CD4-positive, alpha-beta memory T cell (primary cell): Measurements from ENCODE around the gene IFNA14. TPM values are rescaled to one million over a fixed set of nuclear protein-coding genes. Genes with fewer than 3 reads are reported as not detected.
"Not testable (repeated sequence)": the region's sequence is repeated elsewhere in the genome, so short reads cannot be mapped to it uniquely, and the experiment has no call there.

Source experiments
- CTCF ChIA-PET: fragments of 350-600 bp; sonication (Branson Sonifier 250); formaldehyde crosslinking; loops from one replicate; lab custom pipeline; 2021; ENCODE audit warnings: inconsistent platforms; ENCODE audit not compliant: partially characterized antibody; lab: Charles Lee
- POLR2A ChIA-PET: fragments of 350-600 bp; sonication (Branson Sonifier 250); formaldehyde crosslinking; loops from one replicate; lab custom pipeline; 2021; ENCODE audit not compliant: partially characterized antibody; lab: Charles Lee
- DNase-seq, 5 donors: peaks; one replicate each; pipeline versions ENCODE4 v3.0.0 to v3.0.0-alpha.2; 2020 to 2022; ENCODE audit warnings: mixed read lengths in 1 of 5
- H3K27ac ChIP-seq: one replicate; pipeline ENCODE4 v1.7.0; 2013; ENCODE audit warnings: low read depth, low read length
- H3K27me3 ChIP-seq: 2 replicates; pipeline ENCODE4 v1.7.0; 2013; ENCODE audit warnings: mild to moderate bottlenecking, low read length, moderate library complexity; ENCODE audit not compliant: insufficient read depth
- H3K36me3 ChIP-seq: 2 replicates; pipeline ENCODE4 v1.7.0; 2013; ENCODE audit warnings: mild to moderate bottlenecking, low read length, moderate library complexity; ENCODE audit not compliant: insufficient read depth
- H3K4me1 ChIP-seq: 2 replicates; pipeline ENCODE4 v1.7.0; 2013; ENCODE audit warnings: mild to moderate bottlenecking, low read length, moderate library complexity; ENCODE audit not compliant: insufficient read depth
- H3K4me3 ChIP-seq, 2 donors: one replicate each; pipeline ENCODE4 v1.7.0; 2013; ENCODE audit warnings: low read length in 2 of 2, mild to moderate bottlenecking in 1 of 2
- H3K9me3 ChIP-seq, 2 donors: one replicate each; pipeline ENCODE4 v1.7.0; 2013; ENCODE audit warnings: low read length in 2 of 2, control low read depth in 1 of 2; ENCODE audit not compliant: control insufficient read depth in 1 of 2
- H3K27ac Mint-ChIP-seq, 7 donors: one replicate each; pipeline ENCODE4 v1.8.0; 2020 to 2021; ENCODE audit warnings: mixed read lengths in 7 of 7, mild to moderate bottlenecking in 6 of 7, inconsistent platforms in 3 of 7, moderate library complexity in 3 of 7
- H3K27me3 Mint-ChIP-seq, 2 donors: one replicate each; pipeline ENCODE4 v1.8.0; 2020 to 2021; ENCODE audit warnings: mixed read lengths in 2 of 2
- H3K36me3 Mint-ChIP-seq, 2 donors: one replicate each; pipeline ENCODE4 v1.8.0; 2020 to 2021; ENCODE audit warnings: mixed read lengths in 2 of 2, inconsistent platforms in 1 of 2, mild to moderate bottlenecking in 1 of 2
- H3K4me1 Mint-ChIP-seq, 4 donors: one replicate each; pipeline ENCODE4 v1.8.0; 2020 to 2021; ENCODE audit warnings: mixed read lengths in 4 of 4, mild to moderate bottlenecking in 1 of 4
- H3K4me3 Mint-ChIP-seq, 8 donors: one replicate each; pipeline ENCODE4 v1.8.0; 2020 to 2021; ENCODE audit warnings: mixed read lengths in 8 of 8, mild to moderate bottlenecking in 7 of 8, moderate library complexity in 6 of 8, inconsistent platforms in 3 of 8
- H3K9me3 Mint-ChIP-seq, 8 donors: one replicate each; pipeline ENCODE4 v1.8.0; 2020 to 2021; ENCODE audit warnings: mixed read lengths in 8 of 8, mild to moderate bottlenecking in 5 of 8, inconsistent platforms in 3 of 8, moderate library complexity in 1 of 8
- intact Hi-C: fragments of 100-400 bp; cut with micrococcal nuclease; formaldehyde crosslinking; loops from one replicate; pipeline ENCODE4 v1.15.1; 2023
- polyA plus RNA-seq, 2 donors: library from polyadenylated mRNA; unstranded; fragments of 300-500 nt; fragmentation: Illumina TruSeq; gene quantifications; one replicate each; pipeline ENCODE4 v1.2.3, GENCODE V29; 2021
- total RNA-seq, 2 experiments: library from RNA; stranded (reverse); gene quantifications; one replicate each; pipeline ENCODE4 v1.2.3, GENCODE V29; 2021

The IFNA14 gene
- total and polyA plus RNA-seq, 4 experiments from 2014 or later, result not detected

GRCh38 chr9:21194867-21195776 lies 44.7 kb downstream of the IFNA14 start:
- H3K36me3 ChIP-seq, H3K9me3 Mint-ChIP-seq, H3K27me3 ChIP-seq, H3K36me3 Mint-ChIP-seq, H3K4me3 ChIP-seq, H3K9me3 ChIP-seq, H3K27ac ChIP-seq, H3K27me3 Mint-ChIP-seq, H3K4me1 Mint-ChIP-seq, H3K4me1 ChIP-seq: not testable (repeated sequence)
- Mint-ChIP-seq H3K4me3 (peak overlapping the region in 7 of 8 donors; percentile 35 to 78 (median 56)), H3K27ac (peak overlapping the region in 3 of 7 donors; percentile 36 to 71 (median 39))
- intact Hi-C loops, result loop anchor here (1.0 to 5.0 kb wide), 3 partner anchors 12 to 594 kb away; no protein-coding TSS in a partner anchor
- CTCF ChIA-PET, result interaction anchor here (0.8 to 2.7 kb wide), 31 partner anchors 8 to 777 kb away, joined by 3 to 28 read pairs (median 5); no protein-coding TSS in a partner anchor
- peak in 4 of 5 donors; percentile 44 to 51 (median 48) for DNase-seq
- POLR2A ChIA-PET, result interaction anchor here (0.7 kb wide), 1 partner anchor 249 kb away, joined by 3 read pairs; no protein-coding TSS in a partner anchor

Other genes with a start within 250 kb of the IFNA14 start
- 10 to 100 TPM; 16.0 to 18.3 TPM for gene HACD4, start 208.4 kb downstream of the IFNA14 start, total RNA-seq
- gene HACD4, start 208.4 kb downstream of the IFNA14 start, polyA plus RNA-seq, result 1 to 10 TPM; 5.3 to 7.9 TPM
- gene IFNB1, start 162.1 kb downstream of the IFNA14 start, total RNA-seq, result not detected
- under 1 TPM in 1 of 2 donors, not detected in 1; 0.40 TPM for gene IFNB1, start 162.1 kb downstream of the IFNA14 start, polyA plus RNA-seq
- gene IFNW1, start 98.2 kb downstream of the IFNA14 start, total RNA-seq, result not detected
- gene IFNW1, start 98.2 kb downstream of the IFNA14 start, polyA plus RNA-seq, result not detected
- gene IFNA21, start 73.3 kb downstream of the IFNA14 start, total RNA-seq, result not detected
- gene IFNA21, start 73.3 kb downstream of the IFNA14 start, polyA plus RNA-seq, result not detected
- not detected for gene IFNA4, start 52.4 kb downstream of the IFNA14 start, total RNA-seq
- not detected for gene IFNA4, start 52.4 kb downstream of the IFNA14 start, polyA plus RNA-seq
- gene IFNA7, start 37.8 kb downstream of the IFNA14 start, total RNA-seq, result not detected
- gene IFNA7, start 37.8 kb downstream of the IFNA14 start, polyA plus RNA-seq, result not detected
- not detected for gene IFNA10, start 32.9 kb downstream of the IFNA14 start, total RNA-seq
- not detected for gene IFNA10, start 32.9 kb downstream of the IFNA14 start, polyA plus RNA-seq
- gene IFNA16, start 22.7 kb downstream of the IFNA14 start, total RNA-seq, result not detected
- gene IFNA16, start 22.7 kb downstream of the IFNA14 start, polyA plus RNA-seq, result not detected
- gene IFNA17, start 11.8 kb downstream of the IFNA14 start, total RNA-seq, result not detected
- not detected for gene IFNA17, start 11.8 kb downstream of the IFNA14 start, polyA plus RNA-seq
- gene IFNA5, start 65.3 kb upstream of the IFNA14 start, total RNA-seq, result not detected
- gene IFNA5, start 65.3 kb upstream of the IFNA14 start, polyA plus RNA-seq, result not detected
- gene KLHL9, start 95.4 kb upstream of the IFNA14 start, total RNA-seq, result 10 to 100 TPM; 38.7 to 40.1 TPM
- gene KLHL9, start 95.4 kb upstream of the IFNA14 start, polyA plus RNA-seq, result 10 to 100 TPM; 14.3 to 18.1 TPM
- not detected for gene IFNA6, start 110.9 kb upstream of the IFNA14 start, total RNA-seq
- gene IFNA6, start 110.9 kb upstream of the IFNA14 start, polyA plus RNA-seq, result not detected
- not detected for gene IFNA13, start 128.1 kb upstream of the IFNA14 start, total RNA-seq
- not detected for gene IFNA13, start 128.1 kb upstream of the IFNA14 start, polyA plus RNA-seq
- gene IFNA2, start 145.4 kb upstream of the IFNA14 start, total RNA-seq, result not detected
- not detected for gene IFNA2, start 145.4 kb upstream of the IFNA14 start, polyA plus RNA-seq
- not detected for gene IFNA8, start 169.1 kb upstream of the IFNA14 start, total RNA-seq
- gene IFNA8, start 169.1 kb upstream of the IFNA14 start, polyA plus RNA-seq, result not detected
- gene IFNA1, start 200.4 kb upstream of the IFNA14 start, total RNA-seq, result not detected
- not detected for gene IFNA1, start 200.4 kb upstream of the IFNA14 start, polyA plus RNA-seq
- not detected for gene IFNE, start 242.3 kb upstream of the IFNA14 start, total RNA-seq
- not detected for gene IFNE, start 242.3 kb upstream of the IFNA14 start, polyA plus RNA-seq